ENCODE results near the gene NDUFS6.

GRCh38 chr5:1789834-1790471 is 11.3 kb upstream of the NDUFS6 start:
- TF ChIP-seq ELK4 (IDR thresholded peaks at IDR 0.05; ENCODE audit: borderline replicate concordance, low read depth, low read length) (no peak), ZBTB11 (tag by site-specific recombination; conservative IDR thresholded peaks at IDR 0.05; ENCODE audit: low read depth) (no peak), ZNF768 (tag by site-specific recombination; IDR thresholded peaks at IDR 0.05) (no peak), PBX3 (CRISPR knock-in tag; IDR thresholded peaks at IDR 0.05) (no peak), PRDM10 (tag by site-specific recombination; IDR thresholded peaks at IDR 0.05) (no peak)
- TF ChIP-seq, protein P1, sequence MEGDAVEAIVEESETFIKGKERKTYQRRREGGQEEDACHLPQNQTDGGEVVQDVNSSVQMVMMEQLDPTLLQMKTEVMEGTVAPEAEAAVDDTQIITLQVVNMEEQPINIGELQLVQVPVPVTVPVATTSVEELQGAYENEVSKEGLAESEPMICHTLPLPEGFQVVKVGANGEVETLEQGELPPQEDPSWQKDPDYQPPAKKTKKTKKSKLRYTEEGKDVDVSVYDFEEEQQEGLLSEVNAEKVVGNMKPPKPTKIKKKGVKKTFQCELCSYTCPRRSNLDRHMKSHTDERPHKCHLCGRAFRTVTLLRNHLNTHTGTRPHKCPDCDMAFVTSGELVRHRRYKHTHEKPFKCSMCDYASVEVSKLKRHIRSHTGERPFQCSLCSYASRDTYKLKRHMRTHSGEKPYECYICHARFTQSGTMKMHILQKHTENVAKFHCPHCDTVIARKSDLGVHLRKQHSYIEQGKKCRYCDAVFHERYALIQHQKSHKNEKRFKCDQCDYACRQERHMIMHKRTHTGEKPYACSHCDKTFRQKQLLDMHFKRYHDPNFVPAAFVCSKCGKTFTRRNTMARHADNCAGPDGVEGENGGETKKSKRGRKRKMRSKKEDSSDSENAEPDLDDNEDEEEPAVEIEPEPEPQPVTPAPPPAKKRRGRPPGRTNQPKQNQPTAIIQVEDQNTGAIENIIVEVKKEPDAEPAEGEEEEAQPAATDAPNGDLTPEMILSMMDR (tag by site-specific recombination; IDR thresholded peaks at IDR 0.05) = no peak
- TF ChIP-seq, protein P2, sequence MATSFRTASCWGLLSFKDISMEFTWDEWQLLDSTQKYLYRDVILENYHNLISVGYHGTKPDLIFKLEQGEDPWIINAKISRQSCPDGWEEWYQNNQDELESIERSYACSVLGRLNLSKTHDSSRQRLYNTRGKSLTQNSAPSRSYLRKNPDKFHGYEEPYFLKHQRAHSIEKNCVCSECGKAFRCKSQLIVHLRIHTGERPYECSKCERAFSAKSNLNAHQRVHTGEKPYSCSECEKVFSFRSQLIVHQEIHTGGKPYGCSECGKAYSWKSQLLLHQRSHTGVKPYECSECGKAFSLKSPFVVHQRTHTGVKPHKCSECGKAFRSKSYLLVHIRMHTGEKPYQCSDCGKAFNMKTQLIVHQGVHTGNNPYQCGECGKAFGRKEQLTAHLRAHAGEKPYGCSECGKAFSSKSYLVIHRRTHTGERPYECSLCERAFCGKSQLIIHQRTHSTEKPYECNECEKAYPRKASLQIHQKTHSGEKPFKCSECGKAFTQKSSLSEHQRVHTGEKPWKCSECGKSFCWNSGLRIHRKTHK (tag by site-specific recombination; IDR thresholded peaks at IDR 0.05) = no peak
